Left kidney (tissue), 2 donors: ENCODE measurements around the gene GRPR. TPM values are rescaled to one million over a fixed set of nuclear protein-coding genes. Genes with fewer than 3 reads are reported as not detected.
"Not testable (repeated sequence)": the region's sequence is repeated elsewhere in the genome, so short reads cannot be mapped to it uniquely, and the experiment has no call there.

Experiments
- DNase-seq: peaks from one replicate; pipeline ENCODE4 v3.0.0-alpha.2; 2013
- polyA plus RNA-seq: library from polyadenylated mRNA; unstranded; fragments of 120-200 nt; gene quantifications from one replicate; pipeline ENCODE4 v1.2.1, GENCODE V29; 2013; ENCODE audit not compliant: insufficient read length

The GRPR gene
- polyA plus RNA-seq, 1 donor: 0.50 TPM

DNA sequence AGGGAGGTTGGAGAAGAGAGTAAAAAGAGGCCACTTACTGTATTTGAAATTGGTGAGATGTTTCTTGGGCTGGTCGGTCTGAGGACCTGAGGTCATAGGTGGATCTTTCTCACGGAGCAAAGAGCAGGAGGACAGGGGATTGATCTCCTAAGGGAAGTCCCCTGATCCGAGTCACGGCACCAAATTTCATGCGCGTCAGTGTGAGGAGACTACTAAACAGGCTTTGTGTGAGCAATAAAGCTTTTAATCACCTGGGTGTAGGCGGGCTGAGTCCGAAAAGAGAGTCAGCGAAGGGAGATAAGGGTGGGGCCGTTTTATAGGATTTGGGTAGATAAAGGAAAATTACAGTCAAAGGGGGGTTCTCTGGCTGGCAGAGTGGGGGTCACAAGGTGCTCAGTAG is 60.5 kb downstream of the GRPR start:
- not testable (repeated sequence) for DNase-seq

- no peak for DNase-seq
Measured at GRCh38 chrX:16185725-16186136, 62.4 kb downstream of the GRPR start.

GRCh38 chrX:16186380-16187007 is 63.1 kb downstream of the GRPR start:
- no peak for DNase-seq

GRCh38 chrX:16187024-16187760 is 63.8 kb downstream of the GRPR start:
- peak; percentile 0 for DNase-seq

GRCh38 chrX:16188687-16189086 is 65.3 kb downstream of the GRPR start:
- DNase-seq: no peak

DNA sequence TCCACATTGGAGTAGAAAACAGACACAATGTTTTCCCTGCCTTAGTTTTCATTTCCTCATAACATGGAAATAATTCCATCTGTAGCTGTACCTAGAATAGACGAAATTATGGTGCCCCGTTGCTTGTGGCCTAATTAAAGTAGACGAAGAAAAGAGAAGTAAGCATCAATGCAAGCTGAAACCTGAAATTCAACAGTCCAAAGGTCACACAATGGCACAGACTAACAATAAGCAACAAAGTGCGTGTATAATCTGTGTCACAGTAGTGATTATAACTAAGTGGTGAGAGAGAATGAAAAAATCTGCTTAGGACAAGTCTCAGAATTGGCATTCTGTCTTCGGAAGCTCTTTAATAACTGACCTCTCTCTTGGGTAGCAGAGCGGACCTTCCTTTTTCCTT is 68.2 kb downstream of the GRPR start:
- no peak for DNase-seq

- no peak for DNase-seq
Measured at GRCh38 chrX:16196829-16197228, 73.5 kb downstream of the GRPR start.

GRCh38 chrX:16199343-16199742 is 76.0 kb downstream of the GRPR start:
- no peak for DNase-seq

- no peak for DNase-seq
Measured at GRCh38 chrX:16202943-16203342, 79.6 kb downstream of the GRPR start.

Other genes with a start within 250 kb of the GRPR start
- 0.22 TPM for gene MAGEB17, start 43.9 kb downstream of the GRPR start, polyA plus RNA-seq